LNCaP clone FGC (cell line): ENCODE results near the gene ZNF280A.
"Not testable (repeated sequence)": the region's sequence is repeated elsewhere in the genome, so short reads cannot be mapped to it uniquely, and the experiment has no call there.

ENCODE experiments used
- DNase-seq: peaks from one replicate; pipeline ENCODE4 v3.0.0-alpha.2; 2011; ENCODE audit warnings: low read depth
- H3K4me3 ChIP-seq: 2 replicates; pipeline ENCODE4 v1.5.1; 2011; ENCODE audit warnings: mild to moderate bottlenecking, low read depth, low read length, control low read depth
- CTCF ChIP-seq: IDR thresholded peaks from 2 replicates; pipeline ENCODE4 v1.5.1; 2012; ENCODE audit warnings: mild to moderate bottlenecking; ENCODE audit not compliant: control insufficient read depth, insufficient read depth; ENCODE audit errors: extremely low read depth

ZNF280A gene

DNA sequence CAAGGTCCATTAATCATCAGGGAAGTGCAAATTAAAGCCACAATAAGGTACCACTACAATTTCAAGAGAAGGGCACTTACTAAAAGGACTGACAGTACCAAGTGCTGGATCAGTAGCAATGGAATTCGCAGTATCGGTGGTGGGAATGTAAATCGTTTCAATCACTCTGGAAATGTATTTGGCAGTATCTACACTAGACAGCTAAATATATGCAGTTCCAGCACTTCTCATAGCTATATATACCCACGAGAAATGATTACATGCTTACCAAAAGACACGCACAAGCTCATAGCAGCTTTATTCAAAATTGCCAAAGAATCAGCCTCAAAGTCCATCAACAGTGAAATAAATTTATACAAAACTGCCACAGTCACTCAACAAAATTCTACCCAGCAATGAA is 7.1 kb downstream of the ZNF280A start:
- no peak for DNase-seq

GRCh38 chr22:22510833-22511232 is 9.2 kb downstream of the ZNF280A start:
- H3K4me3 ChIP-seq, DNase-seq: not testable (repeated sequence)

More for the DNA sequence above, 7.1 kb downstream of the ZNF280A start:
- no peak for TF ChIP-seq CTCF
- no peak overlapping the region for H3K4me3 ChIP-seq

DNA sequence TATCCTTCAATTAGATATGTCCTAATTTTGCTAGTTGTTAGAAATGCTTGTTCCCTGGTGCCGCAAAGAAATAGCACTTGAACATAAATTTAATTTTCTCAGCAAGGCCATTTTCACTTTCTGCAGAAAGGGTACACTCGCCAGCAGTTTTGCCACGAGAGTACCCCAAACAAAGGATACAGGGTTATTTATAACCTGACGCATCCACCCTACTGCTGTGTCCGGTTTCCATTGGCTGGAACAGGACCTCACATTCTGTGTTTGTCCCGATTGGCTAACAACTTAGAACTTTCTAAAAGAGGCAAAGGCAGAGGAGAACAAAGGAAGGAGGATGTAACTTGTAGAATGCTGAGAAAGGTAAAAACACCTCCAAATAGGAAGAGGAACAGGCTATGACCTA is 10.2 kb downstream of the ZNF280A start:
- DNase-seq, H3K4me3 ChIP-seq: not testable (repeated sequence)

- peak; percentile 60 for DNase-seq
- peak; percentile 85 for TF ChIP-seq CTCF
- H3K4me3 ChIP-seq, result peak within 1 kb of the TSS; percentile 89
Measured at GRCh38 chr22:22508274-22509176, 11.5 kb downstream of the ZNF280A start, which contains the start of gene ZNF280B. Gene ZNF280B (minus strand): TSS chr22:22508742. CDS start chr22:22489398, 19,344 bp downstream.

DNA sequence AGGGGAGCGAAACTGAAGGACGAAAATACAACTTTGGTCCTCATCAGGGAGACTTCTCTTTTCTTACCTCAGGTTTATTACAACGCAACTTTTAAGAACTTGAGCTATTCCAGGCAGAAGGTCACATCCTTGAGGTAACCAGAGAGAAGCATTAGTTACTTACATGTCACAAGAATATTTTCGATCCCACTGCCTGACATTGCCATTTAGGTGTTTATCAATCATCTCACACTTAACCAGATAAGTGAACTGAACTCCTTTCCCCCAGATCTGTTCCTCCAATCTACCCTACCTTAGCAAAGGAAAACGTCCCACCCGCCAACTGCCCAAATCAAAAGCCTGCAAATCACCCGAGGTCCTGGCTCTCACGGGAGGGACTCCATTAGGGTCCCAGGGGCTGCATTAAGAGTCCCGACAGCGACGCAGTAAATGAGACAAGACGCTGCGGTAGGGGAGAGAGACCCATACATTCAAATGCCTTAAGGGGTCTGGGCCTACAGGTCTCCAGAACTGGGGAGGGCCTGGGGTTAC is 12.3 kb downstream of the ZNF280A start:
- peak overlapping the region; percentile 89 for H3K4me3 ChIP-seq
- TF ChIP-seq CTCF, result no peak
- no peak for DNase-seq

GRCh38 chr22:22506736-22507135 is 13.3 kb downstream of the ZNF280A start:
- TF ChIP-seq CTCF, result no peak
- no peak overlapping the region for H3K4me3 ChIP-seq
- no peak for DNase-seq

DNA sequence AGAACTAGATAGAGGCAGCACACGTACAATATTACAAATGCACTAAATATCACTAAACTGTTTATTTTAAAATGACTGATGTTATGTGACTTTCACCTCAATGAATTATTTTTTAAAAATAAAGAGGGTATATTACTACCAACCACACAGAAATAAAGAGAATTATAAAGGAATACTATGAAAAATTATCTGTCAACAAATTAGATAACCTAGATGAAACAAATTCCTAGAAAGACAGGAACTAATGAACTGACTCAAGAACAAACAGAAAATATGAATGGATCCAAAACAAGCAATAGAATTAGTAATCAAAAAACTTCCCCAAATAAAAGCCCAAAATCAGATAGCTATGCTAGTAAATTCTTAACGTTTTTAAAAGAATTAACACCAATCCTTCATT is 21.8 kb downstream of the ZNF280A start:
- no peak for TF ChIP-seq CTCF
- no peak overlapping the region for H3K4me3 ChIP-seq
- no peak for DNase-seq

DNA sequence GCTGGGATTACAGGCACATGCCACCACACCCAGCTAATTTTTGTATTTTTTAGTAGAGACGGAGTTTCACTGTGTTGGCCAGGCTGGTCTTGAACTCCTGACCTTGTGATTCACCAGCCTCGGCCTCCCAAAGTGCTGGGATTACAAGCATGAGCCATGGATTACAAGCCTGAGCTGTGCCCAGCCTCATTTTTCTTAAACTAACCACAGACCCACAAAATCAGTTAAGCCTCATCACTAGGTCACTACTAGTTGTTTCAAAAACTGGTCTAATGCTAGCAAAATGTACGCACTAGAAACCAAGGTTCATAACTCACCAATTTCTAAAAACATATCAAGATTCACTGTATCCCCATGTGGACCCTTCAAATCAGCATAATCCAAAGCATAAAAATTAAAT is 28.5 kb downstream of the ZNF280A start:
- not testable (repeated sequence) for DNase-seq, H3K4me3 ChIP-seq
